GM12878 (cell line): ENCODE results near the gene PRMT2. TPM values are rescaled to one million over a fixed set of nuclear protein-coding genes. Genes with fewer than 3 reads are reported as not detected.

ENCODE experiments used
- ATAC-seq: fragments of 200-7000 bp; cut with Tn5 transposase; 3 replicates; pipeline ENCODE4 v1.9.1; 2020; ENCODE audit warnings: mild to moderate bottlenecking, moderate library complexity
- BruUV-seq: library from RNA; stranded (reverse); fragments of 400-500 nt; replicated peaks from 2 replicates; lab custom pipeline; 2021; lab: Mats Ljungman, UMichigan
- CTCF ChIA-PET: fragments of 300-600 bp; sonication (Branson Sonifier 250); formaldehyde crosslinking; extraction: SDS; loops from one replicate; lab custom pipeline; 2021; ENCODE audit warnings: inconsistent platforms; lab: Yijun Ruan, JAX
- POLR2A ChIA-PET: fragments of 350-600 bp; formaldehyde crosslinking; extraction: SDS; loops from one replicate; lab custom pipeline; 2021; ENCODE audit warnings: inconsistent platforms; lab: Charles Lee
- RAD21 ChIA-PET: fragments of 300-600 bp; sonication (Branson Sonifier 250); formaldehyde crosslinking; loops from one replicate; lab custom pipeline; 2023; ENCODE audit warnings: antibody characterized with exemption; ENCODE audit not compliant: unreplicated experiment; lab: Charles Lee
- SMC1A ChIA-PET: fragments of 300-600 bp; sonication (Branson Sonifier 250); formaldehyde crosslinking; loops from one replicate; lab custom pipeline; 2023; ENCODE audit not compliant: unreplicated experiment, uncharacterized antibody; lab: Charles Lee
- DNase-seq: peaks from one replicate; pipeline ENCODE4 v3.0.0-alpha.2; 2011; ENCODE audit warnings: low read depth, low spot score
- FAIRE-seq: peaks from 3 replicates; lab custom pipeline; 2011; peaks lifted over from hg19 to GRCh38; lab: Jason Lieb, UNC
- H2AFZ ChIP-seq: 2 replicates; pipeline ENCODE4 v1.6.0; 2011; ENCODE audit warnings: low read depth, low read length, control low read depth; ENCODE audit not compliant: control insufficient read depth
- H3K27ac ChIP-seq: 2 replicates; pipeline ENCODE4 v1.5.1; 2011; ENCODE audit warnings: control low read depth; ENCODE audit not compliant: control insufficient read depth, insufficient read depth
- H3K27me3 ChIP-seq, 2 experiments: replicated peaks in 1 of 2; 2 replicates each; pipeline versions ENCODE4 v1.6.0 to v1.6.1; 2011; ENCODE audit warnings: low read length in 1 of 2; ENCODE audit not compliant: control insufficient read depth in 2 of 2, insufficient read depth in 2 of 2
- H3K36me3 ChIP-seq, 2 experiments: 2 replicates each; pipeline ENCODE4 v1.5.1; 2011; ENCODE audit warnings: low read length in 1 of 2; ENCODE audit not compliant: control insufficient read depth in 2 of 2, insufficient read depth in 2 of 2
- H3K4me1 ChIP-seq: 2 replicates; pipeline ENCODE4 v1.6.1; 2011; ENCODE audit warnings: mild to moderate bottlenecking, low read length, moderate library complexity, mixed read lengths; ENCODE audit not compliant: control insufficient read depth, insufficient read depth
- H3K4me2 ChIP-seq: 2 replicates; pipeline ENCODE4 v1.6.0; 2011; ENCODE audit warnings: control low read depth; ENCODE audit not compliant: control insufficient read depth, insufficient read depth
- H3K4me3 ChIP-seq: fragments of 200-600 bp; sonication (generic); 2 replicates; pipeline ENCODE4 v1.5.1; 2016
- H3K79me2 ChIP-seq: 2 replicates; pipeline ENCODE4 v1.6.0; 2011; ENCODE audit warnings: low read length; ENCODE audit not compliant: control insufficient read depth, insufficient read depth
- H3K9ac ChIP-seq: 2 replicates; pipeline ENCODE4 v1.8.0; 2011; ENCODE audit warnings: low read length, control low read depth, mixed read lengths; ENCODE audit not compliant: control insufficient read depth, insufficient read depth
- H3K9me3 ChIP-seq: replicated peaks from 3 replicates; pipeline ENCODE4 v1.5.1; 2011; ENCODE audit warnings: mild to moderate bottlenecking, low read length; ENCODE audit not compliant: control insufficient read depth, insufficient read depth
- H4K20me1 ChIP-seq: 2 replicates; pipeline ENCODE4 v1.6.0; 2011; ENCODE audit not compliant: control insufficient read depth, insufficient read depth
- ASH2L ChIP-seq: fragments of 300-600, 200-600 bp; sonication (generic); IDR thresholded peaks from 2 replicates; pipeline ENCODE4 v1.6.1; 2017; ENCODE audit warnings: low read depth, mild to moderate bottlenecking, borderline replicate concordance
- ATF3 ChIP-seq: IDR thresholded peaks from 2 replicates; pipeline ENCODE4 v1.6.1; 2011; ENCODE audit warnings: low read depth, mild to moderate bottlenecking, low read length, moderate library complexity, borderline replicate concordance; ENCODE audit errors: extremely low read depth
- CBX5 ChIP-seq: sonication (generic); IDR thresholded peaks from 2 replicates; pipeline ENCODE4 v1.6.1; 2016; ENCODE audit warnings: low read depth, moderate library complexity, mild to moderate bottlenecking, inconsistent platforms
- CHD4 ChIP-seq: fragments of 200-600 bp; sonication (generic); IDR thresholded peaks from 2 replicates; pipeline ENCODE4 v1.6.1; 2016; ENCODE audit warnings: mild to moderate bottlenecking
- HCFC1 ChIP-seq: fragments of 150-350 bp; IDR thresholded peaks from 2 replicates; pipeline ENCODE4 v1.6.1; 2014; ENCODE audit warnings: low read length
- NBN ChIP-seq: fragments of 450-650 bp; IDR thresholded peaks from 2 replicates; pipeline ENCODE4 v1.6.1; 2016
- POU2F2 ChIP-seq: IDR thresholded peaks from 3 replicates; pipeline ENCODE4 v1.6.1; 2011; ENCODE audit warnings: low read depth, mild to moderate bottlenecking, low read length, borderline replicate concordance
- RBBP5 ChIP-seq: fragments of 200-600 bp; sonication (generic); conservative IDR thresholded peaks from 2 replicates; pipeline ENCODE4 v1.6.1; 2016
- ZBED1 ChIP-seq: IDR thresholded peaks from 2 replicates; pipeline ENCODE4 v1.6.1; 2016; ENCODE audit warnings: borderline replicate concordance
- WGBS: methylation state at CpG from one replicate; pipeline ENCODE4 v1.1.6; 2016; ENCODE audit warnings: low lambda C conversion rate; ENCODE audit not compliant: insufficient replicate concordance, insufficient coverage; ENCODE audit errors: missing lambda C conversion rate; 5-methylcytosine and 5-hydroxymethylcytosine counted together
- in situ Hi-C: fragments of 300-500 bp; cut with MboI; formaldehyde crosslinking; loops from 9 replicates; pipeline ENCODE4 v1.14.3; 2018; ENCODE audit warnings: mixed read lengths
- intact Hi-C: fragments of 100-400 bp; cut with micrococcal nuclease; formaldehyde crosslinking; loops from one replicate; pipeline ENCODE4 v1.14.2; 2022; ENCODE audit not compliant: unreplicated experiment
- polyA plus RNA-seq, 11 experiments: library from polyadenylated mRNA; depleted of rRNA in 4 of 11; unstranded in 6 of 11; stranded (reverse) in 5 of 11; fragments of >200 nt; fragmentation: Nextera tagmentation in 4 of 11; fragmentation: Illumina TruSeq in 1 of 11; extraction: Ambion mirVana in 4 of 11; extraction: Trizol in 1 of 11; gene quantifications; 1 replicate in 1 of 11; 2 replicates in 10 of 11; pipeline versions ENCODE4 v1.2.1 to v1.2.3, GENCODE V29; 2011 to 2016; ENCODE audit warnings: inconsistent platforms in 2 of 11, missing spikeins in 2 of 11, low read depth in 1 of 11
- total RNA-seq, 4 experiments: library from RNA; depleted of rRNA in 3 of 4; stranded (reverse); fragments of >200 nt in 3 of 4; fragmentation: Illumina TruSeq in 1 of 4; extraction: Trizol in 1 of 4; gene quantifications; 2 replicates each; pipeline versions ENCODE4 v1.2.1 to v1.2.3, GENCODE V29; 2013 to 2021
- TF ChIP-seq, protein P1 (sequence below): IDR thresholded peaks from 2 replicates; pipeline ENCODE4 v1.6.1; 2011; ENCODE audit warnings: borderline replicate concordance, low read depth, mild to moderate bottlenecking, moderate library complexity, low read length; ENCODE audit not compliant: insufficient read depth, poor library complexity, severe bottlenecking

PRMT2 gene
- total and polyA plus RNA-seq, 10 of the 15 experiments (the other 5 are each of a cell fraction or from before 2014, with no cell fraction given) = 16.1 to 48.6 (median 36.2) TPM

DNA sequence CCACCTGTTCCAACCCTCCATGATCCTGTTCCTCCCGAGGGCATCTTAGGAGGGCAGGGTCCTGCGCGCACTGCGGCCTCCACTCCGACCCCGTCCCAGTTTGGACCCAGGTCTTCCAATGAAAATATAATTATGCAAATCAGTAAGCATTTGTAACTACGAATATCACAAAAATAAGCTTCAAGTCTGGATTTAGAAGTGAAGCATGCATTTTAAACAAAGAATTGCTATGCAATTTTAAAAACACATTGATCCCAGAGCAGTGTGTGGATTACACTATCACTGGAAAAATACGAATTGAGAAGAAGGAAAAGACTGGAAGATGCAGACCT lies 673 bp downstream of the PRMT2 start:
- ChIA-PET RAD21 (interaction anchor here (1.2 to 1.5 kb wide), 3 partner anchors 9 to 135 kb away, joined by 3 to 9 read pairs (median 5); no protein-coding TSS in a partner anchor), CTCF (interaction anchor here (1.2 to 1.6 kb wide), 2 partner anchors 178 to 492 kb away, joined by 5 to 6 read pairs; no protein-coding TSS in a partner anchor)

More for the DNA sequence above, 673 bp downstream of the PRMT2 start:
- TF ChIP-seq HCFC1 (no peak), CHD4 (no peak), CBX5 (no peak), POU2F2 (no peak), RBBP5 (no peak), ASH2L (no peak), NBN (no peak), ATF3 (no peak), ZBED1 (no peak)
- TF ChIP-seq, protein P1, sequence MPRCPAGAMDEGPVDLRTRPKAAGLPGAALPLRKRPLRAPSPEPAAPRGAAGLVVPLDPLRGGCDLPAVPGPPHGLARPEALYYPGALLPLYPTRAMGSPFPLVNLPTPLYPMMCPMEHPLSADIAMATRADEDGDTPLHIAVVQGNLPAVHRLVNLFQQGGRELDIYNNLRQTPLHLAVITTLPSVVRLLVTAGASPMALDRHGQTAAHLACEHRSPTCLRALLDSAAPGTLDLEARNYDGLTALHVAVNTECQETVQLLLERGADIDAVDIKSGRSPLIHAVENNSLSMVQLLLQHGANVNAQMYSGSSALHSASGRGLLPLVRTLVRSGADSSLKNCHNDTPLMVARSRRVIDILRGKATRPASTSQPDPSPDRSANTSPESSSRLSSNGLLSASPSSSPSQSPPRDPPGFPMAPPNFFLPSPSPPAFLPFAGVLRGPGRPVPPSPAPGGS = no peak
- Histone ChIP-seq H3K4me2 (peak overlapping the region; percentile 87), H3K36me3 (peaks cover 0 to 7% of the 10 kb centered on the region in 2 experiments; a peak in 1 of 4 replicates), H3K27me3 (no peaks in the 10 kb centered on the region), H3K79me2 (peaks cover 12% of the 10 kb centered on the region), H3K4me1 (no peaks in the 10 kb centered on the region), H3K4me3 (peak overlapping the region; percentile 83), H3K9ac (peak overlapping the region; percentile 76), H4K20me1 (no peaks in the 10 kb centered on the region), H3K9me3 (no peaks in the 10 kb centered on the region), H3K27ac (no peak overlapping the region), H2AFZ (peak overlapping the region; percentile 98)
- BruUV-seq = no TSS peak
- intact Hi-C loops = no loop called here
- ChIA-PET SMC1A (interaction anchor here (1.1 to 4.1 kb wide), 4 partner anchors 28 to 493 kb away, joined by 3 to 17 read pairs (median 4); no protein-coding TSS in a partner anchor), POLR2A (interaction anchor here (0.6 to 2.7 kb wide), 6 partner anchors 14 to 409 kb away, joined by 3 to 15 read pairs (median 4); no protein-coding TSS in a partner anchor)
- no peak for FAIRE-seq
- no peak for DNase-seq
- ATAC-seq = no peak
- WGBS = 26% methylated on average over 8 of the region's 8 CpGs
- in situ Hi-C loops = no loop called here
